Fibroblast of pulmonary artery (primary cell): ENCODE measurements around the gene PAX5.

ENCODE experiments used
- DNase-seq: peaks from one replicate; pipeline ENCODE4 v3.0.0-alpha.2; 2010; ENCODE audit warnings: low read depth
- H3K4me3 ChIP-seq: replicated peaks from 2 replicates; pipeline ENCODE4 v1.5.1; 2011; ENCODE audit warnings: low read depth, mild to moderate bottlenecking, control low read depth, low read length, moderate library complexity
- CTCF ChIP-seq: IDR thresholded peaks from 2 replicates; pipeline ENCODE4 v1.5.1; 2011; ENCODE audit warnings: mild to moderate bottlenecking, control low read depth, low read length, inconsistent platforms; ENCODE audit errors: missing control alignments

PAX5 gene

GRCh38 chr9:36827593-36827992 lies 206.5 kb downstream of the PAX5 start:
- TF ChIP-seq CTCF: no peak
- no peak overlapping the region for H3K4me3 ChIP-seq
- DNase-seq: no peak

- no peak for DNase-seq
- H3K4me3 ChIP-seq: no peak overlapping the region
- no peak for TF ChIP-seq CTCF
Observed at GRCh38 chr9:36826581-36826980, 207.5 kb downstream of the PAX5 start.

- H3K4me3 ChIP-seq: no peak overlapping the region
- TF ChIP-seq CTCF: no peak
- no peak for DNase-seq
Observed at GRCh38 chr9:36825179-36825578, 208.9 kb downstream of the PAX5 start.

- TF ChIP-seq CTCF: no peak
- no peak for DNase-seq
Observed at GRCh38 chr9:36823934-36824333, 210.1 kb downstream of the PAX5 start.

GRCh38 chr9:36823466-36823865 lies 210.6 kb downstream of the PAX5 start:
- DNase-seq: no peak
- no peak for TF ChIP-seq CTCF

More at GRCh38 chr9:36823934-36824333, 210.1 kb downstream of the PAX5 start:
- no peak overlapping the region for H3K4me3 ChIP-seq

GRCh38 chr9:36822201-36822600 lies 211.9 kb downstream of the PAX5 start:
- DNase-seq: no peak
- no peak overlapping the region for H3K4me3 ChIP-seq
- no peak for TF ChIP-seq CTCF

More at GRCh38 chr9:36823466-36823865, 210.6 kb downstream of the PAX5 start:
- no peak overlapping the region for H3K4me3 ChIP-seq

- no peak overlapping the region for H3K4me3 ChIP-seq
- no peak for DNase-seq
- no peak for TF ChIP-seq CTCF
Observed at GRCh38 chr9:36820392-36820861, 213.6 kb downstream of the PAX5 start.
